ENCODE measurements around the gene MICU1.

- TF ChIP-seq CTCF (IDR thresholded peaks at IDR 0.05) (no peak), POLR2AphosphoS5 (IDR thresholded peaks at IDR 0.05) (no peak), POLR2A (IDR thresholded peaks at IDR 0.05) (no peak)
These were observed 52.8 kb downstream of the MICU1 start for GRCh38 chr10:72573079-72573478.

Data from sigmoid colon (tissue), 4 donors.